Measurements from ENCODE around the gene ZDHHC19.

DNA sequence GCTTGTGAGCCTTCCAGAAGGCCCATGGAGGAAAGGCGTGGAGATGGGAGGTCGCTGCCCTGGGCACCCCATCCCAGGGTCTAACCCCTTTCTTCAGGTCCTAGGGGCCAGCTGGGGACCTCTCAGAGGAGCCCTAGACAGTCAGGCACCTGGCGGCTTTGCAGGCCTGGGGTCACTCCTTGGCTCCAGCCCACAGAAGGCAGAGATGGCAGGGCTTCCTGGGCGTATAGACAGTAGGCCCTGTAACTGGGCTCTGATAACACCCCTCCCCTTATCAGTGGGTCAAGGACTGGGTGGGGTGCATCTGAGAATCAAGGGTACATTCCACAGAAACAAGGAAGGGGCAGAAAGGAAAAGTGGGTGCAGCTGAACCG is 16.7 kb downstream of the ZDHHC19 start:
- no peak for TF ChIP-seq CTCF (IDR thresholded peaks at IDR 0.05)
- TF ChIP-seq POLR2A (IDR thresholded peaks at IDR 0.05) = no peak
- no peak for TF ChIP-seq POLR2AphosphoS5 (IDR thresholded peaks at IDR 0.05)
